ENCODE data around the gene HADHA. TPM values are rescaled to one million over a fixed set of nuclear protein-coding genes. Genes with fewer than 3 reads are reported as not detected.

Gene HADHA
- total RNA-seq, 1 donor from 2014 or later, result 124 TPM

GRCh38 chr2:26182887-26183630, 61.4 kb downstream of the HADHA start:
- Mint-ChIP-seq H3K4me3 (peak overlapping the region; percentile 38), H3K9me3 (no peaks in the 10 kb centered on the region), H3K36me3 (ENCODE audit: low read depth) (peaks cover 5% of the 10 kb centered on the region), H3K27ac (ENCODE audit: unreplicated experiment) (no peak overlapping the region), H3K4me1 (peaks cover 30% of the 10 kb centered on the region), H3K27me3 (ENCODE audit: low read depth) (peaks cover 10% of the 10 kb centered on the region)
- no peak for DNase-seq (ENCODE audit: low read depth, low spot score)
- TF ChIP-seq CTCF (conservative IDR thresholded peaks at IDR 0.05), result no peak

- H3K4me3 Mint-ChIP-seq, result peak overlapping the region; percentile 31
- H3K27ac Mint-ChIP-seq (ENCODE audit: unreplicated experiment), result no peak overlapping the region
- peaks cover 30% of the 10 kb centered on the region for H3K4me1 Mint-ChIP-seq
- TF ChIP-seq CTCF (conservative IDR thresholded peaks at IDR 0.05), result no peak
- no peaks in the 10 kb centered on the region for H3K9me3 Mint-ChIP-seq
- peaks cover 10% of the 10 kb centered on the region for H3K27me3 Mint-ChIP-seq (ENCODE audit: low read depth)
- H3K36me3 Mint-ChIP-seq (ENCODE audit: low read depth), result peaks cover 5% of the 10 kb centered on the region
- no peak for DNase-seq (ENCODE audit: low read depth, low spot score)
Observed at GRCh38 chr2:26182441-26182840, 62.0 kb downstream of the HADHA start.

- H3K27me3 Mint-ChIP-seq (ENCODE audit: low read depth), result peaks cover 10% of the 10 kb centered on the region
- H3K4me1 Mint-ChIP-seq, result peaks cover 36% of the 10 kb centered on the region
- peak overlapping the region; percentile 66 for H3K4me3 Mint-ChIP-seq
- H3K27ac Mint-ChIP-seq (ENCODE audit: unreplicated experiment), result peak overlapping the region; percentile 35
- peaks cover 5% of the 10 kb centered on the region for H3K36me3 Mint-ChIP-seq (ENCODE audit: low read depth)
- TF ChIP-seq CTCF (conservative IDR thresholded peaks at IDR 0.05), result no peak
- no peaks in the 10 kb centered on the region for H3K9me3 Mint-ChIP-seq
- DNase-seq (ENCODE audit: low read depth, low spot score), result no peak
Observed at GRCh38 chr2:26179446-26179913, 65.0 kb downstream of the HADHA start.

GRCh38 chr2:26178746-26179436, 65.5 kb downstream of the HADHA start:
- peaks cover 3% of the 10 kb centered on the region for H3K36me3 Mint-ChIP-seq (ENCODE audit: low read depth)
- no peaks in the 10 kb centered on the region for H3K9me3 Mint-ChIP-seq
- peaks cover 39% of the 10 kb centered on the region for H3K4me1 Mint-ChIP-seq
- H3K4me3 Mint-ChIP-seq, result peak overlapping the region; percentile 66
- peaks cover 12% of the 10 kb centered on the region for H3K27me3 Mint-ChIP-seq (ENCODE audit: low read depth)
- no peak for TF ChIP-seq CTCF (conservative IDR thresholded peaks at IDR 0.05)
- DNase-seq (ENCODE audit: low read depth, low spot score), result no peak
- H3K27ac Mint-ChIP-seq (ENCODE audit: unreplicated experiment), result peak overlapping the region; percentile 35

- Mint-ChIP-seq H3K9me3 (no peaks in the 10 kb centered on the region), H3K27me3 (ENCODE audit: low read depth) (peaks cover 9% of the 10 kb centered on the region), H3K4me1 (peaks cover 35% of the 10 kb centered on the region), H3K4me3 (peak overlapping the region; percentile 41), H3K36me3 (ENCODE audit: low read depth) (no peaks in the 10 kb centered on the region), H3K27ac (ENCODE audit: unreplicated experiment) (no peak overlapping the region)
- no peak for DNase-seq (ENCODE audit: low read depth, low spot score)
- no peak for TF ChIP-seq CTCF (conservative IDR thresholded peaks at IDR 0.05)
Observed at GRCh38 chr2:26178246-26178645, 66.2 kb downstream of the HADHA start.

All from neural crest cell (in vitro differentiated cells).